GM23338 (cell line): ENCODE data around the gene DHRS13. TPM values are rescaled to one million over a fixed set of nuclear protein-coding genes. Genes with fewer than 3 reads are reported as not detected.

Experiments used
- ATAC-seq: fragments of 200-7000 bp; cut with Tn5 transposase; 3 replicates; pipeline ENCODE4 v1.9.1; 2020
- DNase-seq: peaks from one replicate; pipeline ENCODE4 v3.0.0-alpha.2; 2015; ENCODE audit warnings: low spot score
- H2AFZ ChIP-seq: fragments of 200-600 bp; sonication (generic); 2 replicates; pipeline ENCODE4 v1.8.0; 2016; ENCODE audit warnings: antibody characterized with exemption, mild to moderate bottlenecking, moderate library complexity
- H3F3A ChIP-seq: fragments of 200-600 bp; sonication (generic); replicated peaks from 2 replicates; pipeline ENCODE4 v1.8.0; 2017; ENCODE audit warnings: antibody characterized with exemption, mixed run types, low read depth
- H3K27ac ChIP-seq: fragments of 200-600 bp; sonication (generic); 2 replicates; pipeline ENCODE4 v1.6.1; 2016; ENCODE audit warnings: low read depth
- H3K27me3 ChIP-seq: fragments of 200-600 bp; sonication (generic); 2 replicates; pipeline ENCODE4 v1.8.0; 2016; ENCODE audit warnings: mild to moderate bottlenecking, mixed run types, moderate library complexity; ENCODE audit not compliant: insufficient read depth
- H3K36me3 ChIP-seq: fragments of 200-600 bp; sonication (generic); 2 replicates; pipeline ENCODE4 v1.8.0; 2016; ENCODE audit warnings: mild to moderate bottlenecking; ENCODE audit not compliant: insufficient read depth
- H3K4me1 ChIP-seq: fragments of 200-600 bp; sonication (generic); 2 replicates; pipeline ENCODE4 v1.8.0; 2016; ENCODE audit warnings: mild to moderate bottlenecking, moderate library complexity; ENCODE audit not compliant: insufficient read depth
- H3K4me2 ChIP-seq: fragments of 200-600 bp; sonication (generic); 2 replicates; pipeline ENCODE4 v1.7.1; 2017; ENCODE audit warnings: mixed run types
- H3K4me3 ChIP-seq: fragments of 200-600 bp; sonication (generic); 2 replicates; pipeline ENCODE4 v1.6.1; 2016; ENCODE audit warnings: mixed run types
- H3K79me2 ChIP-seq: fragments of 200-600 bp; sonication (generic); replicated peaks from 2 replicates; pipeline ENCODE4 v1.8.0; 2017; ENCODE audit warnings: mild to moderate bottlenecking; ENCODE audit not compliant: insufficient read depth
- H3K9me2 ChIP-seq: fragments of 200-600 bp; sonication (generic); 2 replicates; pipeline ENCODE4 v1.8.0; 2017; ENCODE audit not compliant: insufficient read depth
- H4K20me1 ChIP-seq: fragments of 200-600 bp; sonication (generic); replicated peaks from 2 replicates; pipeline ENCODE4 v1.8.0; 2017; ENCODE audit warnings: mild to moderate bottlenecking; ENCODE audit not compliant: insufficient read depth
- H3K27ac Mint-ChIP-seq: 2 replicates; pipeline ENCODE4 v1.8.0; 2020; ENCODE audit warnings: inconsistent platforms, mild to moderate bottlenecking, moderate library complexity, mixed read lengths
- H3K27me3 Mint-ChIP-seq: 3 replicates; pipeline ENCODE4 v1.8.0; 2022; ENCODE audit warnings: low read depth, mild to moderate bottlenecking, moderate library complexity, mixed read lengths, inconsistent platforms; ENCODE audit not compliant: insufficient read depth, poor library complexity
- H3K36me3 Mint-ChIP-seq: 3 replicates; pipeline ENCODE4 v1.8.0; 2021; ENCODE audit warnings: low read depth, mild to moderate bottlenecking, inconsistent platforms, moderate library complexity, mixed read lengths
- H3K4me1 Mint-ChIP-seq: 3 replicates; pipeline ENCODE4 v1.8.0; 2020; ENCODE audit warnings: mild to moderate bottlenecking, inconsistent platforms, mixed read lengths
- H3K4me3 Mint-ChIP-seq: 3 replicates; pipeline ENCODE4 v1.8.0; 2021; ENCODE audit warnings: moderate library complexity, mild to moderate bottlenecking, inconsistent platforms, mixed read lengths
- H3K9me3 Mint-ChIP-seq: 3 replicates; pipeline ENCODE4 v1.8.0; 2020; ENCODE audit warnings: moderate library complexity, mild to moderate bottlenecking, inconsistent platforms, mixed read lengths
- CREB1 ChIP-seq: fragments of 250-450 bp; sonication (Bioruptor Pico); IDR thresholded peaks from 2 replicates; pipeline ENCODE4 v1.5.0; 2020; ENCODE audit warnings: low read depth, mild to moderate bottlenecking, moderate library complexity
- ETS1 ChIP-seq: IDR thresholded peaks from 2 replicates; pipeline ENCODE4 v1.6.1; 2016; ENCODE audit warnings: antibody characterized with exemption
- EZH2 ChIP-seq: fragments of 200-600 bp; sonication (generic); IDR thresholded peaks from one replicate; pipeline ENCODE4 v1.8.0; 2017; ENCODE audit warnings: antibody characterized with exemption, mild to moderate bottlenecking, low read depth; ENCODE audit not compliant: unreplicated experiment
- JUNB ChIP-seq: IDR thresholded peaks from one replicate; pipeline ENCODE4 v1.6.1; 2016; ENCODE audit warnings: antibody characterized with exemption; ENCODE audit not compliant: unreplicated experiment
- NANOG ChIP-seq: IDR thresholded peaks from 2 replicates; pipeline ENCODE4 v1.6.1; 2016; ENCODE audit warnings: antibody characterized with exemption, borderline replicate concordance
- STAT1 ChIP-seq: IDR thresholded peaks from one replicate; pipeline ENCODE4 v1.6.1; 2016; ENCODE audit warnings: antibody characterized with exemption; ENCODE audit not compliant: unreplicated experiment
- ZNF114 ChIP-seq: fragments of 250-450 bp; sonication (Bioruptor Pico); IDR thresholded peaks from 2 replicates; pipeline ENCODE4 v1.5.0; 2020; ENCODE audit warnings: mild to moderate bottlenecking, moderate library complexity
- ZNF331 ChIP-seq: fragments of 250-450 bp; sonication (Bioruptor Pico); IDR thresholded peaks from 2 replicates; pipeline ENCODE4 v1.5.0; 2020; ENCODE audit warnings: low read depth, mild to moderate bottlenecking, moderate library complexity
- ZNF462 ChIP-seq: fragments of 250-450 bp; sonication (Bioruptor Pico); IDR thresholded peaks from 2 replicates; pipeline ENCODE4 v1.5.0; 2020; ENCODE audit warnings: mild to moderate bottlenecking, moderate library complexity
- polyA plus RNA-seq: library from polyadenylated mRNA; unstranded; fragments of >200 nt; fragmentation: Nextera tagmentation; extraction: Ambion mirVana; gene quantifications from 2 replicates; pipeline ENCODE4 v1.2.1, GENCODE V29; 2016
- total RNA-seq: library from RNA; depleted of rRNA; stranded (reverse); fragments of >200 nt; shearing (Covaris generic); gene quantifications from 2 replicates; pipeline ENCODE4 v1.2.3, GENCODE V29; 2014
- TF ChIP-seq, protein P1 (sequence below): IDR thresholded peaks from one replicate; pipeline ENCODE4 v1.6.1; 2018; ENCODE audit warnings: antibody characterized with exemption; ENCODE audit not compliant: unreplicated experiment
- TF ChIP-seq, protein P2 (sequence below), 2 experiments: fragments of 200-600 bp in 1 of 2; sonication (generic) in 1 of 2; conservative IDR thresholded peaks; 2 replicates each; pipeline versions ENCODE4 v1.5.1 to v1.6.1; 2016 to 2017; ENCODE audit warnings: antibody characterized with exemption in 2 of 2, low read depth in 2 of 2, mild to moderate bottlenecking in 2 of 2, moderate library complexity in 1 of 2

Gene DHRS13
- total and polyA plus RNA-seq, 2 experiments from 2014 or later, result 5.4 to 34.2 TPM

DNA sequence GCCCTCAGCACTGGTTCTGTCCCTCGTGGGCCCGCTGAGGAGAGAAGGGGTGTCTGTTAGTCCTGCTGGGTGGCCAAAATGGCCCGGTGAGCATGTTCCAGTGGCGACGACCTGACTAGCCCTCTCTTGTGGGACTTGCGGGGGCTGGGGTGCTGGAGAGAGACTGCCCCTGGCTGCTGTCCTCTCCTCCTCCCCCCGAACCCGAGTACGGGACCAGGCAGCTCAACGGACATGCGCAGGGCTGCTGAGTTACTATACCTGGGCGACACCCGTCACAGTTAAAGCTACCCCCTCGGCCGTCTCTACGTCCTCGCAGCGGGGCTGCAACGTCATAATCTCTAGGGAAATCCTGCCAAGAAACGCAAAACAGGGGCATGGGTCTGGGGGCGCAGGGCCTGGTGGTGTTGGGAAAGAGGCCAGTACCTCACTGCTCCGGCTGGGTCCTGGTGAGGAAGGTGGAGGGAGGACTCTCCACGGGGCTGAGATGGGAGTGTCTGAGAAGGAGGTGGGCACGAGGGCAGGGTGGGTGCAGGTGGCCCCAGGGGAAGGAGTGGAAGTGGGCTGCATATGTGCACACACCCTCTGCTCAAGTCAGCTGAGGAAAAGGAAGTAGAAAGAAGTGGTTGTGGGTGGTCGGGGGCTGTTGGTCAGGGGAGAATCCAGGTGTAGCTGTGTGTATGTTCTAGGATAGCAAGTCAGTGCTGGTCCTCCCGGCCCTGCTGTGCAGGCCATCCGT is 18.7 kb downstream of the DHRS13 start (continued):
- TF ChIP-seq ZNF331 (CRISPR knock-in tag), result no peak

GRCh38 chr17:28882154-28882895 is 20.6 kb downstream of the DHRS13 start:
- Mint-ChIP-seq H3K9me3 (peaks cover 9% of the 10 kb centered on the region; the same call in 2 of the 3 replicates), H3K4me1 (peaks cover 15% of the 10 kb centered on the region), H3K27me3 (peaks cover 7% of the 10 kb centered on the region), H3K27ac (no peak overlapping the region), H3K4me3 (no peak overlapping the region; the same call in 2 of the 3 replicates), H3K36me3 (peaks cover 67% of the 10 kb centered on the region)
- Histone ChIP-seq H3K27me3 (no peaks in the 10 kb centered on the region), H3K9me2 (no peaks in the 10 kb centered on the region), H4K20me1 (no peaks in the 10 kb centered on the region), H3K79me2 (no peaks in the 10 kb centered on the region), H3K27ac (no peak overlapping the region), H3K4me2 (no peak overlapping the region), H2AFZ (no peak overlapping the region), H3K4me1 (no peaks in the 10 kb centered on the region), H3K36me3 (no peaks in the 10 kb centered on the region; the same call in 1 of the 2 replicates), H3K4me3 (no peak overlapping the region), H3F3A (no peaks in the 10 kb centered on the region)
- no peak for ATAC-seq
- no peak for DNase-seq
- TF ChIP-seq STAT1, result no peak
- no peak for TF ChIP-seq NANOG
- TF ChIP-seq, protein P1, sequence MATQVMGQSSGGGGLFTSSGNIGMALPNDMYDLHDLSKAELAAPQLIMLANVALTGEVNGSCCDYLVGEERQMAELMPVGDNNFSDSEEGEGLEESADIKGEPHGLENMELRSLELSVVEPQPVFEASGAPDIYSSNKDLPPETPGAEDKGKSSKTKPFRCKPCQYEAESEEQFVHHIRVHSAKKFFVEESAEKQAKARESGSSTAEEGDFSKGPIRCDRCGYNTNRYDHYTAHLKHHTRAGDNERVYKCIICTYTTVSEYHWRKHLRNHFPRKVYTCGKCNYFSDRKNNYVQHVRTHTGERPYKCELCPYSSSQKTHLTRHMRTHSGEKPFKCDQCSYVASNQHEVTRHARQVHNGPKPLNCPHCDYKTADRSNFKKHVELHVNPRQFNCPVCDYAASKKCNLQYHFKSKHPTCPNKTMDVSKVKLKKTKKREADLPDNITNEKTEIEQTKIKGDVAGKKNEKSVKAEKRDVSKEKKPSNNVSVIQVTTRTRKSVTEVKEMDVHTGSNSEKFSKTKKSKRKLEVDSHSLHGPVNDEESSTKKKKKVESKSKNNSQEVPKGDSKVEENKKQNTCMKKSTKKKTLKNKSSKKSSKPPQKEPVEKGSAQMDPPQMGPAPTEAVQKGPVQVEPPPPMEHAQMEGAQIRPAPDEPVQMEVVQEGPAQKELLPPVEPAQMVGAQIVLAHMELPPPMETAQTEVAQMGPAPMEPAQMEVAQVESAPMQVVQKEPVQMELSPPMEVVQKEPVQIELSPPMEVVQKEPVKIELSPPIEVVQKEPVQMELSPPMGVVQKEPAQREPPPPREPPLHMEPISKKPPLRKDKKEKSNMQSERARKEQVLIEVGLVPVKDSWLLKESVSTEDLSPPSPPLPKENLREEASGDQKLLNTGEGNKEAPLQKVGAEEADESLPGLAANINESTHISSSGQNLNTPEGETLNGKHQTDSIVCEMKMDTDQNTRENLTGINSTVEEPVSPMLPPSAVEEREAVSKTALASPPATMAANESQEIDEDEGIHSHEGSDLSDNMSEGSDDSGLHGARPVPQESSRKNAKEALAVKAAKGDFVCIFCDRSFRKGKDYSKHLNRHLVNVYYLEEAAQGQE, result no peak
- TF ChIP-seq ZNF462 (CRISPR knock-in tag), result no peak
- TF ChIP-seq ETS1, result no peak
- no peak for TF ChIP-seq CREB1 (CRISPR knock-in tag)
- no peak for TF ChIP-seq JUNB
- TF ChIP-seq, protein P2, sequence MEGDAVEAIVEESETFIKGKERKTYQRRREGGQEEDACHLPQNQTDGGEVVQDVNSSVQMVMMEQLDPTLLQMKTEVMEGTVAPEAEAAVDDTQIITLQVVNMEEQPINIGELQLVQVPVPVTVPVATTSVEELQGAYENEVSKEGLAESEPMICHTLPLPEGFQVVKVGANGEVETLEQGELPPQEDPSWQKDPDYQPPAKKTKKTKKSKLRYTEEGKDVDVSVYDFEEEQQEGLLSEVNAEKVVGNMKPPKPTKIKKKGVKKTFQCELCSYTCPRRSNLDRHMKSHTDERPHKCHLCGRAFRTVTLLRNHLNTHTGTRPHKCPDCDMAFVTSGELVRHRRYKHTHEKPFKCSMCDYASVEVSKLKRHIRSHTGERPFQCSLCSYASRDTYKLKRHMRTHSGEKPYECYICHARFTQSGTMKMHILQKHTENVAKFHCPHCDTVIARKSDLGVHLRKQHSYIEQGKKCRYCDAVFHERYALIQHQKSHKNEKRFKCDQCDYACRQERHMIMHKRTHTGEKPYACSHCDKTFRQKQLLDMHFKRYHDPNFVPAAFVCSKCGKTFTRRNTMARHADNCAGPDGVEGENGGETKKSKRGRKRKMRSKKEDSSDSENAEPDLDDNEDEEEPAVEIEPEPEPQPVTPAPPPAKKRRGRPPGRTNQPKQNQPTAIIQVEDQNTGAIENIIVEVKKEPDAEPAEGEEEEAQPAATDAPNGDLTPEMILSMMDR (conservative IDR thresholded peaks at IDR 0.05; ENCODE audit: low read depth in 2 of 2), result no peak
- no peak for TF ChIP-seq EZH2
- TF ChIP-seq ZNF114 (CRISPR knock-in tag), result no peak
